ENCODE data around the gene KRTAP10-9.
"Not testable (repeated sequence)": the region's sequence is repeated elsewhere in the genome, so short reads cannot be mapped to it uniquely, and the experiment has no call there.

The KRTAP10-9 gene

GRCh38 chr21:44626673-44627143 lies at the start of gene KRTAP10-9:
Gene KRTAP10-9, plus strand, starts transcription at chr21:44627093. Its CDS starts 79 bp downstream, at chr21:44627172.
- in situ Hi-C loops (cut with MboI; ENCODE audit: low sequenced_read_pairs): no loop called here

- in situ Hi-C loops (cut with MboI; ENCODE audit: low sequenced_read_pairs): no loop called here
Observed at GRCh38 chr21:44578371-44579055, 48.4 kb upstream of the KRTAP10-9 start.

GRCh38 chr21:44579056-44579832 lies 47.6 kb upstream of the KRTAP10-9 start:
- in situ Hi-C loops (cut with MboI; ENCODE audit: low sequenced_read_pairs): no loop called here

GRCh38 chr21:44579833-44580144 lies 47.1 kb upstream of the KRTAP10-9 start:
- in situ Hi-C loops (cut with MboI; ENCODE audit: low sequenced_read_pairs): no loop called here

GRCh38 chr21:44580231-44580821 lies 46.6 kb upstream of the KRTAP10-9 start, which contains the start of gene KRTAP10-5:
Gene KRTAP10-5, minus strand, starts transcription at chr21:44580604. Its CDS starts 26 bp downstream, at chr21:44580578.
- in situ Hi-C loops (cut with MboI; ENCODE audit: low sequenced_read_pairs): not testable (repeated sequence)

GRCh38 chr21:44581158-44581557 lies 45.7 kb upstream of the KRTAP10-9 start:
- in situ Hi-C loops (cut with MboI; ENCODE audit: low sequenced_read_pairs): no loop called here

GRCh38 chr21:44582055-44582454 lies 44.8 kb upstream of the KRTAP10-9 start:
- in situ Hi-C loops (cut with MboI; ENCODE audit: low sequenced_read_pairs): no loop called here

GRCh38 chr21:44583089-44583799 lies 43.6 kb upstream of the KRTAP10-9 start:
- in situ Hi-C loops (cut with MboI; ENCODE audit: low sequenced_read_pairs): no loop called here

- in situ Hi-C loops (cut with MboI; ENCODE audit: low sequenced_read_pairs): no loop called here
Observed at GRCh38 chr21:44583800-44584147, 43.1 kb upstream of the KRTAP10-9 start.

GRCh38 chr21:44585892-44586291 lies 41.0 kb upstream of the KRTAP10-9 start:
- in situ Hi-C loops (cut with MboI; ENCODE audit: low sequenced_read_pairs): no loop called here

GRCh38 chr21:44589094-44589493 lies 37.8 kb upstream of the KRTAP10-9 start:
- in situ Hi-C loops (cut with MboI; ENCODE audit: low sequenced_read_pairs): no loop called here

GRCh38 chr21:44589586-44590305 lies 37.1 kb upstream of the KRTAP10-9 start:
- in situ Hi-C loops (cut with MboI; ENCODE audit: low sequenced_read_pairs): no loop called here

GRCh38 chr21:44590311-44590721 lies 36.6 kb upstream of the KRTAP10-9 start:
- in situ Hi-C loops (cut with MboI; ENCODE audit: low sequenced_read_pairs): no loop called here

- in situ Hi-C loops (cut with MboI; ENCODE audit: low sequenced_read_pairs): not testable (repeated sequence)
Observed at GRCh38 chr21:44590897-44591800, 35.7 kb upstream of the KRTAP10-9 start.

GRCh38 chr21:44591801-44592130 lies 35.1 kb upstream of the KRTAP10-9 start:
- in situ Hi-C loops (cut with MboI; ENCODE audit: low sequenced_read_pairs): not testable (repeated sequence)

GRCh38 chr21:44592446-44593311 lies 34.2 kb upstream of the KRTAP10-9 start, which contains the start of gene KRTAP10-6:
Gene KRTAP10-6, minus strand, starts transcription at chr21:44592505. Its CDS starts 21 bp downstream, at chr21:44592484.
- in situ Hi-C loops (cut with MboI; ENCODE audit: low sequenced_read_pairs): no loop called here

- in situ Hi-C loops (cut with MboI; ENCODE audit: low sequenced_read_pairs): no loop called here
Observed at GRCh38 chr21:44593598-44594405, 33.1 kb upstream of the KRTAP10-9 start.

GRCh38 chr21:44594406-44594916 lies 32.4 kb upstream of the KRTAP10-9 start:
- in situ Hi-C loops (cut with MboI; ENCODE audit: low sequenced_read_pairs): no loop called here

Measured in HL-60/S4 (cell line).